GM21529 (cell line): Measurements from ENCODE around the gene PRKCH.

ENCODE experiments used
- ATAC-seq: cut with Tn5 transposase; IDR thresholded peaks from one replicate; pipeline ENCODE4 v1.9.1; 2021; ENCODE audit not compliant: unreplicated experiment

Gene PRKCH

GRCh38 chr14:61484826-61485584, 163.6 kb downstream of the PRKCH start:
- ATAC-seq: no peak

- no peak for ATAC-seq
These were observed 164.3 kb downstream of the PRKCH start for GRCh38 chr14:61485661-61486060.

- no peak for ATAC-seq
These were observed 165.6 kb downstream of the PRKCH start for GRCh38 chr14:61486930-61487495.

- ATAC-seq: no peak
These were observed 167.3 kb downstream of the PRKCH start for GRCh38 chr14:61488417-61489401.

GRCh38 chr14:61489512-61489911, 168.1 kb downstream of the PRKCH start:
- no peak for ATAC-seq

GRCh38 chr14:61489932-61490331, 168.6 kb downstream of the PRKCH start:
- ATAC-seq: no peak

- no peak for ATAC-seq
These were observed 169.8 kb downstream of the PRKCH start for GRCh38 chr14:61491224-61491623.

GRCh38 chr14:61491876-61492434, 170.6 kb downstream of the PRKCH start:
- no peak for ATAC-seq

GRCh38 chr14:61492474-61492873, 171.1 kb downstream of the PRKCH start:
- no peak for ATAC-seq

GRCh38 chr14:61493239-61493638, 171.9 kb downstream of the PRKCH start:
- ATAC-seq: no peak

- no peak for ATAC-seq
These were observed 172.6 kb downstream of the PRKCH start for GRCh38 chr14:61494018-61494417.

- no peak for ATAC-seq
These were observed 174.4 kb downstream of the PRKCH start for GRCh38 chr14:61495809-61496208.

GRCh38 chr14:61498303-61498702, 176.9 kb downstream of the PRKCH start:
- no peak for ATAC-seq

GRCh38 chr14:61498811-61499210, 177.4 kb downstream of the PRKCH start:
- ATAC-seq: no peak

GRCh38 chr14:61499991-61500390, 178.6 kb downstream of the PRKCH start:
- ATAC-seq: no peak

- no peak for ATAC-seq
These were observed 180.5 kb downstream of the PRKCH start for GRCh38 chr14:61501714-61502458.

- ATAC-seq: peak; percentile 17
These were observed 181.2 kb downstream of the PRKCH start for GRCh38 chr14:61502459-61503093.

GRCh38 chr14:61503167-61503801, 181.9 kb downstream of the PRKCH start:
- ATAC-seq: peak; percentile 82

- ATAC-seq: no peak
These were observed 183.5 kb downstream of the PRKCH start for GRCh38 chr14:61504901-61505300.
